NCI-H774 (cell line): ENCODE data around the gene MEGF11.

ENCODE experiments used
- DNase-seq: peaks from one replicate; lab custom pipeline; 2025; lab: John Stamatoyannopoulos, UW

MEGF11 gene

GRCh38 chr15:66142285-66142684 lies 111.3 kb downstream of the MEGF11 start:
- no peak for DNase-seq

GRCh38 chr15:66139591-66140207 lies 113.9 kb downstream of the MEGF11 start:
- DNase-seq = no peak

- peak; percentile 40 for DNase-seq
These were observed 114.5 kb downstream of the MEGF11 start for GRCh38 chr15:66138892-66139590.

- no peak for DNase-seq
These were observed 115.3 kb downstream of the MEGF11 start for GRCh38 chr15:66138096-66138783.

GRCh38 chr15:66136948-66137347 lies 116.6 kb downstream of the MEGF11 start:
- DNase-seq = no peak

GRCh38 chr15:66135664-66136063 lies 117.9 kb downstream of the MEGF11 start:
- DNase-seq = no peak

- no peak for DNase-seq
These were observed 119.3 kb downstream of the MEGF11 start for GRCh38 chr15:66134284-66134683.

- no peak for DNase-seq
These were observed 120.2 kb downstream of the MEGF11 start for GRCh38 chr15:66133247-66133885.

GRCh38 chr15:66132251-66132816 lies 121.2 kb downstream of the MEGF11 start:
- no peak for DNase-seq

GRCh38 chr15:66131831-66132230 lies 121.7 kb downstream of the MEGF11 start:
- no peak for DNase-seq

GRCh38 chr15:66131200-66131599 lies 122.3 kb downstream of the MEGF11 start:
- DNase-seq = no peak

GRCh38 chr15:66130496-66131034 lies 123.0 kb downstream of the MEGF11 start:
- no peak for DNase-seq

- no peak for DNase-seq
These were observed 124.0 kb downstream of the MEGF11 start for GRCh38 chr15:66129586-66129985.

GRCh38 chr15:66128116-66128680 lies 125.4 kb downstream of the MEGF11 start:
- no peak for DNase-seq

- no peak for DNase-seq
These were observed 127.1 kb downstream of the MEGF11 start for GRCh38 chr15:66126456-66126855.

- no peak for DNase-seq
These were observed 127.5 kb downstream of the MEGF11 start for GRCh38 chr15:66126031-66126441.

- no peak for DNase-seq
These were observed 128.9 kb downstream of the MEGF11 start for GRCh38 chr15:66124651-66125050.

- no peak for DNase-seq
These were observed 129.8 kb downstream of the MEGF11 start for GRCh38 chr15:66123799-66124198.

- DNase-seq = no peak
These were observed 133.1 kb downstream of the MEGF11 start for GRCh38 chr15:66120422-66120821.

GRCh38 chr15:66117841-66118240 lies 135.7 kb downstream of the MEGF11 start:
- no peak for DNase-seq

- no peak for DNase-seq
These were observed 137.9 kb downstream of the MEGF11 start for GRCh38 chr15:66115568-66116206.
